Cortex of kidney (tissue), 1 donor: ENCODE results near the gene ATAD3C.
"Not testable (repeated sequence)": the region's sequence is repeated elsewhere in the genome, so short reads cannot be mapped to it uniquely, and the experiment has no call there.

Source experiments
- DNase-seq: peaks from one replicate; lab custom pipeline; 2025; lab: John Stamatoyannopoulos, UW

Gene ATAD3C

DNA sequence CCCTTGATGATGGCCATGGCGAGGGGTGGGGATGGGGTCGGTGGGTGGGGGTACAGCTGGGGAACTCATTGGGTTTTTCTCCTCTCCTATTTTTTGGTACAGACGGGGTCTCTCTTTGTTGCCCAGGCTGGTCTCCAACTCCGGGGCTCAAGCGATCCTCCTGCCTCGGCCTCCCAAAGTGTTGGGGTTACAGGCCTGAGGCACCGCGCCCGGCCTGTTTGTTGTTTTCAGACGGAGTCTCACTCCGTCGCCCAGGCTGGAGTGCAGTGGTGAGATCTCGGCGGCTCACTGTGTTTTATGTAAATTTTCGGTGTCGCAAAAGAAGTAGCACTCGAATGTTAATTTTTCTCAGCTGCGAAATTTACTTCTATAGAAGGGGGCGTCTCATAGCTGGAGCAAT, 2.9 kb upstream of the ATAD3C start:
- DNase-seq, result not testable (repeated sequence)

DNA sequence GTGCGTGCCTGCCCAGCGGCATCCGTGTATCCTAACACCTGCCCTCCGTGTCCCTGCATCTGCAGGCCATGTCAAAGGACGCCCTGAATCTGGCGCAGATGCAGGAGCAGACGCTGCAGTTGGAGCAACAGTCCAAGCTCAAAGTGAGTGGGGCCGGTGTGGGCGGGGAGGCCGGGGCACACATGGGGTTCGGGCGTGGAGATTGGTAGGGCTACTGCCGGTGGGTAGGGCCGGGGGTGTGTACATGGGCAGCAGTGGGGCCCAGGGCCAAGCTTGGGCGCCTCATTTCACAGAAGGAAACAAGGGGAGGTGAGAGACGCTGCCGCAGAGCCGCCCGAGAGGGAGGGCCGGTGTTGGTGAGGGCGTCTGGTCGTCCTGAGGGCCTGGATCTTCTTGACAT, 1.1 kb downstream of the ATAD3C start:
- not testable (repeated sequence) for DNase-seq

DNA sequence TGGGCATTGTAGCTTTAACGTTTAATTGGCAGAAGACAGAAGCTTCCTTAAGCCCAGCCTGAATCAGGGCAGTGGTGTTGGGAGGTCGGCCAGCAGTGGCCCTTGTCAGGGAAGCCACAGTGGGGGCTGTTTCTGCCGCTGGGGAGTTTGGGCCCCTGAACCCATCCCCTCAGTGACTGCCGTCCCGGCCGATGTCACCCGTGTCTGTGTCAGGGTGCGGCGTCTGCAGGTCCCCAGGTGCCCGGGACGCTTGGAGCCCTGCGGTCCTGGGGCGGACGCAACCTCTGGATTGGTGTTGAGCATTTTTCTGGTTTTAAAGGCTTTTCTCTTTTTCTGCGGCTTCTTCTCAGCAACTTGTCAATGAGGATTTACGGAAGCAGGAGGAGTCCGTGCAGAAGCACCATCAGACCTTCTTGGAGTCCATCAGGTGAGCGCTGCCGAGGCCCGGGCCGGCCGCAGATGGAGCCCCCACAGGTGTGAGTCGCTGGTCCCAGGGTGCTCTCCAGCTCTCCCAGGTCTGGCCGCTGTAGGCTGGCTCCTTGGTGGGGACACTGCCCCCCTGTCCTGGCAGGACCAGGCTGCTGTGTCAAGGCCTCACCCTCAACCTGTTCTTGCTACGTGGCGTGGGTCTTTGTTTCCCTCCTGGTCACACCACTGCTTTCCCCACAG, 2.3 kb downstream of the ATAD3C start:
- no peak for DNase-seq

DNA sequence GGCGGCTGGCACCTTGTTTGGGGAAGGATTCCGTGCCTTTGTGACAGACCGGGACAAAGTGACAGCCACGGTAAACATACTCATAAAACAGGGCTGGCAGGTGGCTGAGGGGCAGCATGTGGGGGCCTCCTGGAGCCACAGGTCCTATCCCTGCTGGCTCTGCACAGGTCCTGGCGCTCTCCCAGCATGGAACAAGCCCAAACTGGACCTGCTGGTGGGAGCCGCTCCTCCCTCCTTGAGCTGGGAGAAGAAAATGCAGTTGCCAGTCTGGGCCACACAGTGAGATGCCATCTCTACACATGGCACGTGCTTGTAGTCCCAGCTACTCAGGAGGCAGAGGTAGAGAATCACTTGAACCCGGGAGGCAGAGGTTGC, 2.9 kb downstream of the ATAD3C start:
- not testable (repeated sequence) for DNase-seq

DNA sequence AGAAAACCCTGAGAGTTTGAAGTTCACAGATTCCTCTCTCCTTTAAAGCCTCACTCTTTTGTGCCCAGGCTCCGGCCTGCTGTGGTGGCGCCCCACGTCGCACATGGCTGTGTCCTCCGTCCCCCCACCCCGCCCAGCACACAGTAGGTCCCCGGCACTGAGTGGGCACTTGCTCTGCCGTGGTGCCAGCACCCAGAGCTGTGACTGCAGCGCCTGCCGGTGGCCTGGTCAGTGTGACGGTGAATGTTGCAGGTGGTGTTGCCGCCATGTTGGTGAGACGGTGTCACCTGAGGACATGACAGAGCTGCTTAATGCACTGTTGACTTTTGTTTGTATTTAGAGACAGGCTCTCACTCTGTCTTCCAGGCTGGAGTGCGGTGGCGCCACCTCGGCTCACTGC, 3.4 kb downstream of the ATAD3C start:
- DNase-seq, result no peak

DNA sequence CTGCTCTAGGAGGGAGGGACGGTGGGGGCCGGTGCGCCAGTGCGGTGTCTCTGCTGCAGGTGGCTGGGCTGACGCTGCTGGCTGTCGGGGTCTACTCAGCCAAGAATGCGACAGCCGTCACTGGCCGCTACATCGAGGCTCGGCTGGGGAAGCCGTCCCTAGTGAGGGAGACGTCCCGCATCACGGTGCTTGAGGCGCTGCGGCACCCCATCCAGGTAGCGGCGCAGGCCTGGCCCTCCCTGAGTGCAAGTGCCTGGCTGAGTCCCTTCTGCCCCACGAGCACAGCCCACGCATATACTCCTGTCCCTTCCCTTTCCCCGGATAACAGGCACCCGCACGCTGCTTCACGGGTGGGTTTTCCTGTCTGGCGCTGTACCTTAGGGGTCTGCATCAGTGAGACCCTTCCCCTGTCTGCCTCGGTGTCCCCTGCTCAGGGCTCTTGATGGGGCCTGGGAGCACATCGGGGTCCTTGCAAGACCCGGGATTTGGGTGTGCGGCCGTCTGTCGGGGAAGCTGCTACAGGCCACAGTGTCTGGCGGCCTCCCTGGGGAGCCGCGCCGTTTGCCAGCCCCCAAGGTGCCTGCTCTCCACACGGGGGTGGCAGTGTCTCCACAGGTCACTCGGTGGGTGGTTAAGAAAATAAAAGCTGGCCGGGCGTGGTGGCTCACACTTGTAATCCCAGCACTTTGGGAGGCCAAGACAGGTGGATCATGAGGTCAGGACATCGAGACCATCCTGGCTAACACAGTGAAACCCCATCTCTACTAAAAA, 5.0 kb downstream of the ATAD3C start:
- not testable (repeated sequence) for DNase-seq

DNA sequence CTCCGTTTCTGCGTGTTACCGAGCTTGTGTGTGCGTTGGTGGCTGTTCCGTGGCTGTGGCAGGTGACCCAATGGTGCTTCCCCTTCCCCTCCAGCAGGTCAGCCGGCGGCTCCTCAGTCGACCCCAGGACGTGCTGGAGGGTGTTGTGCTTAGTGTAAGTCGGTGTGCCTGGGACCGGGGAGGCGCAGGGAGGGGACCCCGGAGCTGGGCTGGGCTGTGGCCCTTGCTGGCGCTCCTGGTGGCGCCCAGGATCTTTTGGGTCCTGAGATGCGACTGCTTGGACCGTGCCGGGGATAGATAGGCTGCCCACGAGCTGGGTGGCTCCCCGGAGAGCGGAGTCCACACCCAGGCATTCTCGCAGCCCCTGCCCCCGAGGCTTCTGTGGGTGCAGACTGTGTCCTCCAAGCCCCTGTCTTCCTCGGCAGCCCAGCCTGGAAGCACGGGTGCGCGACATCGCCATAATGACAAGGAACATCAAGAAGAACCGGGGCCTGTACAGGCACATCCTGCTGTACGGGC, 5.9 kb downstream of the ATAD3C start:
- DNase-seq, result no peak

DNA sequence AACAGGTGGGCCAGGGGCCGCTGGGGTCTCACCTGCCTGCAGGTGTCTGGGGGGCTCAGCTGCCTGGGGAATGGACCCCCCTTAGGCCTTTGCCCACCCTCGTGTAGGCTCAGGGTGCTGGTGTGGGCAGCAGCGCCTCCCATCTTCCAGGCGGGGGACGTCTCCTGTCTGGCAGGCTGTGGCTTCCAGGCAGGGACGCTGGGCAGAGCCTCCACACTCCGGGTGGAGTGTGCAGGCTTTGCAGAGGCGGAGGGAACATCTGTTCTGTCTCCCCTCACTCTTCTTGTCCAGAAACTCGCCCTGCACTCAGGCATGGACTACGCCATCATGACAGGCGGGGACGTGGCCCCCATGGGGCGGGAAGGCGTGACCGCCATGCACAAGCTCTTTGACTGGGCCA, 6.4 kb downstream of the ATAD3C start:
- not testable (repeated sequence) for DNase-seq

DNA sequence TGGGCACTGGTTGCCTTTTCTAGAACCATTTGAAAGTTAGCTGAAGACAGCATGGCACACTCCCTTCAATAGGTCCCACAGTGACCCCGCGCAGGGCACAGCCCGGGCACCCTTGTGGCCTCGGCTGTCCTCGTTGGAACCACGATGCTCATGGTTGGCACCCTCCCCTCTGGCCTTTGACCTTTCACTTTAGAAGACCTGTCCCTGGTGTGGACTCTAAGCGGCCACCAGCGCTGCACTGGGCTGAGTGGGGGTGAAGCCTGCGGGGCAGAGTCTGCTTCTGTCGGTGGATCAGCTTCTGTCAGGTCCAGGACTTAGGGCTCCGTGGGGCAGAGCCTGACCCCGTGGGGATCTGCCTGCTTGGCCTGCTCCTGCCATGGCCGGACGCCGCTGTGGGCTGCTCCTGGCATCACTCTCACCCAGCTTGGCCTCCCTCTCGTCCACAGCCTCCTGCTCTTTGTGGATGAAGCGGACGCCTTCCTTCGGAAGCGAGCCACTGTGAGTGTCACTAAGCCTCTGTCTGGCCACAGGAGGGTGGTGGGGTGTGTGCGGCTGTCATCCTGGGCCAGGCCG, 7.3 kb downstream of the ATAD3C start:
- not testable (repeated sequence) for DNase-seq

DNA sequence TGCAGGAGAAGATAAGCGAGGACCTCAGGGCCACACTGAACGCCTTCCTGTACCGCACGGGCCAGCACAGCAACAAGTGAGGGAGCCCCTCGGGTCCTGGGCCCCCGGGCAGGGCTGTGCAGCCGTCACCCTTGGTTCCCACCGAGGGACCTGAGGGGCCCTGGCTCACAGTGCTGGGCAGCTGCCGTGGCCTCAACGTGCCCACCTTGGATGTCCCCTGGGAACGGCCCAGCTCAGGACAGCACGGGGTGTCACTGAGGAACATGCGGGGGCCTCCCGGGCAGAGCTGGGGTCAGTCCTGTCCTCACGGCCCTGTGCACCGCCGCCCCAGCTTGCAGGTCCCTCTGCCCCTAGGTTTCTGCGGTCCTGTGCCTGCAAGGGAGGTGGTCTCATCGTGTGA, 9.7 kb downstream of the ATAD3C start:
- not testable (repeated sequence) for DNase-seq

DNA sequence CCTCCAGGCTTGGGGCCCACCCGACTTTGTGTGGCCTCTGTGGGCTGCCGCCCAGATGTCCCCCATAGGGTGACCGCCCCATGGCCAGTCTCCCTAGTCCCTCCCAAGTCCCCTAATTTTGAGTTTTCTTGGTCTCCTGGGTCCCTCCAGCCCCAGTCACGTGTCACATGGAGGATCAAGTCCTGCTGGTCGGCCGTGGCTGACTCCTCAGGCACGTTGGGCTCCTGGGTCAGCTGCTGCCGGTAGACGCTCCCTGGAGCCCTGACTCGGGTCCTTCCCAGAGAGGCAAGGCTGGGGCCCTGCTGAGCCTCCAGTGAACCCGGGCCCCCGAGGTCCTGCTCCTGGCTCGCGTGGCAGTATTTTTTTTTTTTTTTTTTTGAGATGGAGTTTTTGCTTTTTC, 10.2 kb downstream of the ATAD3C start:
- DNase-seq, result not testable (repeated sequence)

DNA sequence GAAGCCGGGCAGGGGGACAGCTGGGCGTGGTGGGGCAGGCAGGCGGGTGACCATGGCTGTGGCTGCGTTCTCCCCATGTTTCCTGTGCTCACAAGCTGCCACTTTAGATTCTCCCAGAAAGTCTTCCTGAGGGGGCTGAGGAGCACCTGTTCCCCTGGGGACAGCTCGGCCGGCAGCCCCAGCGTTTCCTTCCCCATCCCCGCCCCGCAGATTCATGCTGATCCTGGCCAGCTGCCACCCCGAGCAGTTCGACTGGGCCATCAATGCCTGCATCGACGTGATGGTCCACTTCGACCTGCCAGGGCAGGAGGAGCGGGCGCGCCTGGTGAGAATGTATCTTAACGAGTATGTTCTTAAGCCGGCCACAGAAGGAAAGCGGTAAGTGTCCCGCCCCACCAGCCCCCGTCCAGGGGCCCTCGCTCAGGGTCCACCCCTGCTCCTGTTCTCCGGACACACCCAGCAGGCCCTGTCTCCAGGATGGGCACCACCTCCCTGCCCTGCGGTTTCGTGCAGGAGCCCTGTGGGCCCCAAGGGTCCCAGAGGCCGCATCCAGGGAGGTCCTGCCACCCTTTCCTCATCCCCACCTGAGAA, 11.1 kb downstream of the ATAD3C start:
- no peak for DNase-seq

DNA sequence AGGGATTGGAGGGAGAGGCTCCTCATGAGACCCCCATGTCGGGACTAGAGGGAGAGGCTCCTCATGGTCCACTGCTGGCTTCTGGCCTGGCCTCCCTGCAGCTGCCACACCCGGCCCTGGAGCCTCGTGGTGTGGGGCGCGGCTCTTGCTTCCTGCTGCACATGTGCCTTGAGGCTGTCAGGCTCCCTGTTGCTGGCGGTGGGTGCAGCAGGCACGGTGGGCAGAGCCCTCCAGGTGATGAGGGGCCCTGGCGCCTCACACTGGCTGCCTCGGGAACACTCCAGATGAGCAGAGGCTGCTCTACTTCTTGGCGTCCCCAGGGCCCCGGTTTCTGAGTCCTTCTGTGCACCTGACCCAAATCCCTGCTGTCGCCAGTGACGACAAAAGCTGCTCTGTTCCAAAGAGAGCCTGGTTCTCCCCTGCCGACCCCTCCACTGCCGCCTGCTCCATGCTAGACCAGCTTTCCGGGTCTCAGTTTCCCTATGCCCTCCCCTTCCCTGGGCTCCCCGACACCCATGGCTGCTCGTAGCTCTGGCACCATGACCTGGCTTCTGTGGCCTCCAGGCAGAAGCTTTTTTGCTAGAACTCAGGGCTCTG, 12.3 kb downstream of the ATAD3C start:
- DNase-seq, result no peak

DNA sequence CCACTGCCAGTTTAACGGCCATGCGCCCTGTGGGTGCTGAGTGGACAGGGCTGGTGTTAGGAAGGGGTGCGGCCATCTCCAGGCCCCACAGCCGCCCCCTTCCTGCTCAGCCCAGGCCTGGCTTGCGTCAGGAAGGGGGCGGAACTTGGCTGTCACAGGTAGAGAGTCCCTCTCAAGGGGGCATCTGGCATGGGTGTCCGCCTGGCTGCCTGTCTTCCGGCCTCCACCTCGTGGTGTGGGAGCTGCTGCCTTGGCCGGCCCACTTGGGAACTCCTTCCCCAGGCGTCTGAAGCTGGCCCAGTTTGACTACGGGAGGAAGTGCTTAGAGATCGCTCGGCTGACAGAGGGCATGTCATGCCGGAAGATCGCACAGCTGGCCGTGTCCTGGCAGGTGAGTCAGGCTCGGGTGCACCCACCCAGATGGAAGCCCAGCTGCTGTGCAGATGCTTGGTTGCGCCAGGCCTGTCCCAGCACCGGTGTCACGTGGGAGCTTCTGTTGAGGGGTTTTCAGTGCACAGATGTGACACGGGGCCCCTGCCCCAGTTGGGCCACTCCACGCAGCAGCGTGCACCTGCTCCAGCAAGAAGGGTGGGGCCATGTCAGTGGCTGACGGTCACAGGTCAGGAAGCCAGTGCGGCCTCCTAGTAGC, 13.0 kb downstream of the ATAD3C start:
- no peak for DNase-seq

DNA sequence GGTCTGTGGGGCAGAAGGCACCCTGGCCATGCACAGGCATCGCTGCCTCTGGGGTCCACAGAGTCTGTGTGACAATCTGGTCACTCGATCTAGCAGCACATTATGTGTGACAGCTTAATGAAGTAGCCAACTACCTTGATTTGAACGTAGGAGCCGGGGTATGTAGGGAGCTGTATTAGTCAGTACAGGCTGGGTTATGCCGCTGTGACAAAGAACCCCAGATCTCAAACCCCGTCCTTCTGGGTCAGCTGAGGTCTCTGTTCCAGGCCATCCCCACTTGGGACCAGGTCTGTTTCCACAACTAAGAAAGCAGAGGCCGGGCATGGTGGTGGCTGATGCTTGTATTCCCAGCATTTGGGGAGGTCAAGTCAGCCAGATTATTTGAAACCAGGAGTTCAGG, 13.8 kb downstream of the ATAD3C start:
- no peak for DNase-seq

DNA sequence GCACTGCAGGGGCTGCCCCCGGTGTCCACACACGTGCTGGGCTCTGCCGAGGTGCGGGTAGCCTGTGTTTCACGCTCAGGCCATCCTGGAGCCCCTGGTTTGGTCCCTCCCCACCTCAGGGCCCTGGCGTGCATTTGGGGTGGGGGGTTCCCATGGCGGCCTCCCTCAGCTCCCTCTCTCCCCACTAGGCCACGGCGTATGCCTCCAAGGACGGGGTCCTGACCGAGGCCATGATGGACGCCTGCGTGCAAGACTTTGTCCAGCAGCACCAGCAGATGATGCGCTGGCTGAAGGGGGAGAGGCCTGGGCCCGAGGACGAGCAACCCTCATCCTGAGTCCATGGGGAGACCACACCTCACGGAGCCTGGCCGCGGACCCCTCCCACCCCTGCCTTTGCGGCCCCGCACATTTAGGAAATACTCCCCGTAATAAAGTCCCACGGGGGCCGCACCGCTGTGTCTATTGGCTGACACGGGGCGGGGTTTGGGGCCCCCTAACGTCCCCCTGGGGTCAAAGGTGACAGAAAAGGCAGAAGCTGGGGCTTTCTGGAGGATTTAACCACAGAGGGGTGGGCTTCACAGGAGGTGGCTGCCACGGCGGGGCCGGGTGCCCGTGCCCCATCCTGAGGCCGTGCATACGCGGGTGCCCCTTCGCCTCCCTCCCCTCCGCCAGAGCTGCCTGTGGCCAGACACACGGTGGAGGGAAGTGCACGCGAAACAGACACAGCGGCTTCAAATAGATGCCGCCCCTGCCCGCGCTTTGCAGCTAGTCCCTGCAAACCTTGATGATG, 18.9 kb downstream of the ATAD3C start:
- not testable (repeated sequence) for DNase-seq

DNA sequence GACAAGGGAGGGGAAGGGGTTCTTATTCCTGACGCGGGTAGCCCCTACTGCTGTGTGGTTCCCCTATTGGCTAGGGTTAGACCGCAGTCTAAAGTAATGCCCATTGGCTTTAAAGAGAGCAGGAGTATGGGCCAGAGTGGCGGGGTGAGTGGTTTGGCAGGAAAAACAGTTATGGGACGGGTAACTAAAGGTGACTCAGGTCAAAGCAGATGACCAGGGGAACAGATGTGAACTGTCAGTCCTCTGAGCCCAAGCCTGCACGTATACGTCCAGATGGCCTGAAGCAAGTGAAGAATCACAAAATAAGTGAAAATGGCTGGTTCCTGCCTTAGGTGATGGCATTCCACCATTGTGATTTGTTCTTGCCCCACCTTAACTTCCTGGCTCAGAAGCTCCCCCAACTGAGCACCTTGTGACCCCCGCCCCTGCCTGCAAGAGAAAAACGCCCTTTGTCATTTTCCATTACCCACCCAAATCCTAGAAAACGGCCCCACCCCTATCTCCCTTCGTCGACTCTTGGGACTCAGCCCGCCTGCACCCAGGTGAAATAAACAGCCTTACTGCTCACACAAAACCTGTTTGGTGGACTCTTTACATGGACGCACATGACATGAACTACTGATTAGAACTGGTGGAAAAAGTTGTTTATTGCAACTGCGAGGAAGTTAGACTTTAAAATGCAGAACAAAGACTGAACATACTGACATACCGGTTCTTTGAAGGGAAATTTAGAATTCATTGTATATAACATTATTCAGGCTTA, 21.3 kb downstream of the ATAD3C start:
- no peak for DNase-seq

DNA sequence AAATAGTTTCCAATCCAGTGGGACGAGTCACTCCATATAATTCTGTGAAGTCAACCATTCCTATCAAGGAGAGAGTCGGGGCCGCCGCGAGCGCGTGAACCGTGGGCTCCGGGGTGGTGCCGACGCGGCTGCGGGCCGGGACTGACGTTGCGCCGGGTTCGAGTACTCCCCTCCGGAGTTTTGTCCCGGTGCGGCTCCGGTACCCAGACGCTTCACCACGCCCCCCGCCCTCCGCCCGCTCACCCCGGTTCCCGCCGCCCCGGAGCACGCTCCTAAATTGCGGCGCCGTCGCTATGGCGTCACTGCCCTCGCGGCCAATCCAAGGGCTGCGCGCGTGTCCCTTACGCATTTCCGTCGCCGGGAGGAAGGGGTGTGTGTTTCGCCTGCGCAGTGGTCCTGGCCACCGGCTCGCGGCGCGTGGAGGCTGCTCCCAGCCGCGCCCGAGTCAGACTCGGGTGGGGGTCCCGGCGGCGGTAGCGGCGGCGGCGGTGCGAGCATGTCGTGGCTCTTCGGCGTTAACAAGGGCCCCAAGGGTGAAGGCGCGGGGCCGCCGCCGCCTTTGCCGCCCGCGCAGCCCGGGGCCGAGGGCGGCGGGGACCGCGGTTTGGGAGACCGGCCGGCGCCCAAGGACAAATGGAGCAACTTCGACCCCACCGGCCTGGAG, 22.0 kb downstream of the ATAD3C start, which contains the start of gene ATAD3B:
Gene ATAD3B (plus strand): TSS at position 377 of the 664 bp plus-strand sequence. CDS start 120 bp downstream, at position 497.
- DNase-seq, result peak; percentile 24
